Right lobe of liver (tissue), 4 donors: ENCODE results near the gene TTLL4.

Experiments
- CTCF ChIP-seq, 4 donors: fragments of 200-600 bp in 3 of 4; fragments of 450-650 bp in 1 of 4; IDR thresholded peaks; one replicate each; pipeline versions ENCODE4 v1.5.1 to v1.8.0; 2016 to 2022; ENCODE audit warnings: antibody characterized with exemption in 4 of 4, mild to moderate bottlenecking in 2 of 4
- POLR2A ChIP-seq: fragments of 450-650 bp; IDR thresholded peaks from one replicate; pipeline ENCODE4 v1.6.1; 2017; ENCODE audit warnings: antibody characterized with exemption, mild to moderate bottlenecking
- donor health status: DM: no; HTN: no; CAD: no.
- donor health status: DM: no; HTN: no; CAD: no.
- donor health status: DM: no; HTN: yes; CAD: no.

GRCh38 chr2:218671654-218672566, 38.7 kb upstream of the TTLL4 start, which contains the start of the genes RNF25 and STK36:
- TF ChIP-seq CTCF (IDR thresholded peaks at IDR 0.05) (no peak), POLR2A (peak; percentile 52)
